Kidney epithelial cell (primary cell): ENCODE measurements around the gene MLYCD. TPM values are rescaled to one million over a fixed set of nuclear protein-coding genes. Genes with fewer than 3 reads are reported as not detected.

Source experiments
- DNase-seq: peaks from one replicate; pipeline ENCODE4 v3.0.0-alpha.2; 2010; ENCODE audit warnings: low read depth
- H3K27me3 ChIP-seq: 2 replicates; pipeline ENCODE4 v1.6.0; 2011; ENCODE audit warnings: low read length; ENCODE audit not compliant: control insufficient read depth, insufficient read depth
- H3K36me3 ChIP-seq: 2 replicates; pipeline ENCODE4 v1.5.1; 2011; ENCODE audit warnings: low read length; ENCODE audit not compliant: control insufficient read depth, insufficient read depth
- H3K4me3 ChIP-seq: 2 replicates; pipeline ENCODE4 v1.5.1; 2011; ENCODE audit warnings: low read depth, mild to moderate bottlenecking, control low read depth, low read length
- total RNA-seq: library from RNA; depleted of rRNA; stranded (reverse); fragments of >200 nt; gene quantifications from 2 replicates; pipeline ENCODE4 v1.2.3, GENCODE V29; 2015
- TF ChIP-seq, protein P1 (sequence below): IDR thresholded peaks from 2 replicates; pipeline ENCODE4 v1.5.1; 2011; ENCODE audit warnings: mild to moderate bottlenecking, moderate library complexity, low read length, control low read depth, inconsistent platforms; ENCODE audit not compliant: insufficient read depth, poor library complexity, severe bottlenecking

MLYCD gene
- total RNA-seq, 1 donor from 2014 or later: 3.5 TPM

DNA sequence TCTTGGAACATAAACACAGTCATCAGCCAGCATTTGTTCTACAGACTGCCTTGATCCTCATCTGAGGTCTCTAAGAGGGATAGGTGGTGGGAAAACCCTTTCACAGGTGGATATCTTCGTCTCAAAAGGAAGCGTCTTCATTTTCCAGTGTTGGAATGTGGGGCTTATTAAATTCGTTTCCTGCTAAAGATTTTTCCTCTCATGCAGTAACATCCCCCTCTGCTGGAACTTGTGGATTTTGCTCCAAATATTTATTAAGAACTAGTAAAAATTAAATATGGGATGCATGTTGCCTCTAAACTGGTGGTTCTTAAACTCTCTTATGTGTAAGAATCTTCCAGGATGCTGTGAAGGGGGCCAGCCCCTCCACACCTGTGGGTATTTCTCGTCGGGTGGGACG, 20.1 kb upstream of the MLYCD start:
- no peak overlapping the region for H3K4me3 ChIP-seq
- DNase-seq: no peak
- H3K36me3 ChIP-seq: no peaks in the 10 kb centered on the region
- TF ChIP-seq, protein P1, sequence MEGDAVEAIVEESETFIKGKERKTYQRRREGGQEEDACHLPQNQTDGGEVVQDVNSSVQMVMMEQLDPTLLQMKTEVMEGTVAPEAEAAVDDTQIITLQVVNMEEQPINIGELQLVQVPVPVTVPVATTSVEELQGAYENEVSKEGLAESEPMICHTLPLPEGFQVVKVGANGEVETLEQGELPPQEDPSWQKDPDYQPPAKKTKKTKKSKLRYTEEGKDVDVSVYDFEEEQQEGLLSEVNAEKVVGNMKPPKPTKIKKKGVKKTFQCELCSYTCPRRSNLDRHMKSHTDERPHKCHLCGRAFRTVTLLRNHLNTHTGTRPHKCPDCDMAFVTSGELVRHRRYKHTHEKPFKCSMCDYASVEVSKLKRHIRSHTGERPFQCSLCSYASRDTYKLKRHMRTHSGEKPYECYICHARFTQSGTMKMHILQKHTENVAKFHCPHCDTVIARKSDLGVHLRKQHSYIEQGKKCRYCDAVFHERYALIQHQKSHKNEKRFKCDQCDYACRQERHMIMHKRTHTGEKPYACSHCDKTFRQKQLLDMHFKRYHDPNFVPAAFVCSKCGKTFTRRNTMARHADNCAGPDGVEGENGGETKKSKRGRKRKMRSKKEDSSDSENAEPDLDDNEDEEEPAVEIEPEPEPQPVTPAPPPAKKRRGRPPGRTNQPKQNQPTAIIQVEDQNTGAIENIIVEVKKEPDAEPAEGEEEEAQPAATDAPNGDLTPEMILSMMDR: peak; percentile 55
- no peaks in the 10 kb centered on the region for H3K27me3 ChIP-seq

DNA sequence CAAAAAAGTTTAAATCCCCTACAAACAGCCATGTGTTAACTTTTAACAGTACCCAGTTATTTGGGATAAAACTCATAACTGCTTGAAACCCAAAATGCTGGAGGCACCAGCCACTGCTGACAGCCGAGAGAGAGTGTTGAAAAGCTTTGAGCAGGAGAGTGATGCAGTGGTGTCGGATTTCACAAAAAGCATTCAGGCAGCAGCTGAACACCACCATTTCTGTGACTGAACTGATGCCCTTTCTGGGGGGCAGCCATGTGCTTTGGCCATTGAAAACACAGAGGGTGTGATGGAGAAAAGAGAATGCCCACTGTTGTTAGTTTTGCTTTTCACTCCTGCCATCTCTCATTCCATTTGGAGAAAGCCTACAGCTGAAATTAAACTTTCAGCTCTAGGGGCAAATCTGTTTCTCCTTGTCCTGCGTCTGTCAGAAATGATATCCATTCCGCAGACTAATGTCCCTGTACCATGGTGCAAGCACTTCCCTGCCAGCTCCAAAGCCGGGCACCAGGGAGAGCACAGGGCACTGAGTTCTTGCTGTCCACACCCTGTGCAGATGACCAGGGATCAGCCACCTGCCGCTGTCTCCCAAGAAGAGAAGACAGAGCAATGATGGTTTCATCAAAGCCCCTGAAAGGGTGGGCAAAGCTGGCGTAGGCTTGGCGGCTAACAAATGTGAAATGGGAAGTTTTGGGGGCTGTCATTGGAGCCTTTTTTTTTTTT, 16.6 kb upstream of the MLYCD start:
- TF ChIP-seq, protein P1: no peak
- no peaks in the 10 kb centered on the region for H3K36me3 ChIP-seq
- H3K4me3 ChIP-seq: no peak overlapping the region
- DNase-seq: no peak
- H3K27me3 ChIP-seq: peaks cover 2% of the 10 kb centered on the region

- TF ChIP-seq, protein P1: no peak
- no peak for DNase-seq
Observed at GRCh38 chr16:83886199-83886971, 12.5 kb upstream of the MLYCD start.

GRCh38 chr16:83887080-83887479, 11.8 kb upstream of the MLYCD start:
- Histone ChIP-seq H3K4me3 (no peak overlapping the region), H3K27me3 (peaks cover 2% of the 10 kb centered on the region), H3K36me3 (no peaks in the 10 kb centered on the region)
- TF ChIP-seq, protein P1: peak; percentile 13
- no peak for DNase-seq

More at GRCh38 chr16:83886199-83886971, 12.5 kb upstream of the MLYCD start:
- no peak overlapping the region for H3K4me3 ChIP-seq
- peaks cover 2% of the 10 kb centered on the region for H3K27me3 ChIP-seq
- H3K36me3 ChIP-seq: no peaks in the 10 kb centered on the region

GRCh38 chr16:83887564-83887963, 11.4 kb upstream of the MLYCD start:
- TF ChIP-seq, protein P1: no peak
- H3K27me3 ChIP-seq: peaks cover 2% of the 10 kb centered on the region
- no peak for DNase-seq
- no peak overlapping the region for H3K4me3 ChIP-seq
- no peaks in the 10 kb centered on the region for H3K36me3 ChIP-seq
